GM21825 (cell line): Measurements from ENCODE around the gene DHX36.

Source experiments
- ATAC-seq: cut with Tn5 transposase; IDR thresholded peaks from one replicate; pipeline ENCODE4 v1.9.1; 2021; ENCODE audit warnings: mild to moderate bottlenecking, moderate library complexity; ENCODE audit not compliant: unreplicated experiment

Gene DHX36

DNA sequence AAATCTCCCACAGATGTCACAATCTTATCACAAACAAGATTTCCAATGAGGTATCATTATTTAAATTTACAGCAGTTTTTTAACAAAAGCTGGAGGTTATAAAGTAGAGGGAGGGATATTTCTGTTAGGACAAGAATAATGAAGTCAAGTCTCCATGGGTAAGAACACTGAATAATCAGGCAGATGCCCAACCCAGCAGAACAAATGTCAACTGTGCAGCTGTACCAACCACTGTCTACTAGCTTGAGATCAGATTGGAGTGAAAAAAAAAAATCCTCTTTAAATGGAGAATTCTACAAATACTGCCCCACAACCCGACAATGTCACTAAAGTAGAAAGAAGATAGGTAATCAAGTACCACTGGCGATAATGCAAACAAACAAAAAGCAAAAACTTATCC is 30.3 kb downstream of the DHX36 start:
- ATAC-seq = no peak

DNA sequence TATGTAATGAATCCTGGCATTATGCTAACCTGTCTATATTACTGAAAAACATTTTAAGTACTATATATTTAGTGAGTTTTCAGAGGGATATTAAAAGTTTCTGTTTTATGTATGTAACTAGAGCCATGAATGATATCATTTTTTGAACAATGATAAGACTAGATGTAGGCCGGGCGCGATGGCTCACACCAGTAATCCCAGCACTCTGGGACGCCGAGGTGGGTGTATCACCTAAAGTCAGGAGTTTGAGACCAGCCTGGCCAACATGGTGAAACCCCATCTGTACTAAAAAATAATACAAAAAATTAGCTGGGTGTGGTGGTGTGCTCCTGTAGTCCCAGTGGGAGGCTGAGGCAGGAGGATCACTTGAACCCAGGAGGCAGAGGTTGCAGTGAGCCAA is 34.1 kb downstream of the DHX36 start:
- ATAC-seq = no peak

DNA sequence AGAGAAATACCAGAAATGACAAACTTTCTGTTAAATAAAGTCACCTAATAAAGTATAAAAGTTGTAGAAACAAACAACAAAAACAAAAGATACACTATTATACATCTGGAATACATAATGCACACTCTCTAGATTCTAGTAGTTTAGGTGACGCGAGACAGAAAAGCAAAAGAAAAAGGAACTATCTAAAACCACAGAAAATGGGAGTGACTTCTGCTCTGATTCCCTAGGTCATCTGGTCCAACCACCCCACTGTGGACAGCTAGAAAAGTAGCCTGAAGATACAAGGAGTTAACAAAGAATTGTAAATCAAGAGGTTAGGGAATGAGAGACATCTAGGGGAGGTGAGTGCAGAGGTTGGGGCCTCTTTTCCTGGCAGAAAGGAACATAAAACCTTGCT is 39.1 kb downstream of the DHX36 start:
- peak; percentile 54 for ATAC-seq

DNA sequence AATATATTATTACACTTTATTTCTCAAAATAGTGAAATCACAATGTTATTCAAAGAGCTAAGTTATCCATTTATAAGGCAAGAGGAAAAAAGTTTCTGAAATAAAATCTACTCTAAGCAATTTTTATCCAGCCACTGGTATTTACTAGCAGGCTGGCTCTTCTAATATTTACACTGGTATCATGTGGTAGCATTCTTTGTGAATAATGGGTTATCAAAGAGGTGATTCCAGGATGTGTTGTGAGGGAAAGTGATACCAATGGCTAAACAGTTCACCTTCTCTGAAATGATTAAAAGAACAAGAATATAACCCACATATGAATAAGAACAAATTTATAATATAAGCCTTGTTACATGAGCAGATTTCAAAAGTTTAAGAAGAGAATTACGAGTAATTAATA is 44.1 kb downstream of the DHX36 start:
- ATAC-seq = no peak

DNA sequence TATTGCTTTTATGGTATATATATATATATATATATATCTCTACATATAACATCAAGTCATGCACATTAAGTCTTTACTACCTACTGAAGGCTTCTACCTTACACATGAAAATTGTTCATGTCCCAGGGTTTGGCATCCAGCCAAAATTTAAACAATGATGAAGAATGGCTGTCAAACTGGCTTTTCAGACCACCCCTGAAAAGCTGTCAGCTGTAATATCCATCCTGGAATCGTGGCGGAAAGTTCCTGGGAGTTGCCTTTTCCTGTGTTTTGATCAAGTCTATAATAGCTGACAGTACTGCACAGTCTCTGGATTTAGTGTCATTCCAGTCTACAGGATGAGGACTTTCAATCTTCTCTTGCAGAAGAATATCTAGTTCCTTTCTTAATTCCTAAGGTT is 48.3 kb downstream of the DHX36 start:
- no peak for ATAC-seq

DNA sequence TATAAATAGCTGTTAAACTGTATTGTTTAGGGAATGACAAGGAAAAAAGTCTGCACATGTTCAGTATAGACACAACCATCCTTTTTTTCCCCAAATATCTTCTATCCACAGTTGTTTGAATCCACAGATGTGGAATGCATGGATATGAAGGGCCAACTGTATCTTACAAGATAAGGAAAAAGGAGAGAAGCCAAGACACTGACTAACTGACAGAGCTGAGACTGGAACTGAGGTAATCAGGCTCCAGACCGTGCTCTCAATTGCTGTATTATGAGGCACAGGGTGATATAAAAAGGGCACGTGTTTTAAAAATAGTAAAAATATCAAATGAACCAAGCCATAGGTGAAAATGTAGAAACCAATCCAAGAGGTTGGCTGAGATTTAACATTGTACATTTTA is 49.0 kb downstream of the DHX36 start:
- ATAC-seq = no peak

DNA sequence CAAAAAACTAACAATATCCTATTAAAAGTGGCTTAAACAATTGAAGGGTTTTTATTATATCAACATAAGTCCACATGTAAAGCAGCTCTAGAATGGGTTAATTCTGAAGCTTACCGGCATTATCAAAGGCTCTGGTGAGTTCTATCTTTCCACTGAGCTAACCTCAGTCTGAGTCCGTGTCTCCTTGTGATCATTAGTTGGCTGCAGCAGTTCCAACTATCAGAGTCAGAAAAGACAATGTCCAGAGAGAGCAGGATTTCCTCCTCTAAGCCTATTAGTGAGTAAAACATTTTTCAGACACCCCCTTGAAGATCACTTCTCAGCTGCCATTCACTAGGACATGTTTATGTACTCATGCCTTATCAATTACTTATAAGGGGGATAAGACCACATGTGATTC is 49.9 kb downstream of the DHX36 start:
- no peak for ATAC-seq

DNA sequence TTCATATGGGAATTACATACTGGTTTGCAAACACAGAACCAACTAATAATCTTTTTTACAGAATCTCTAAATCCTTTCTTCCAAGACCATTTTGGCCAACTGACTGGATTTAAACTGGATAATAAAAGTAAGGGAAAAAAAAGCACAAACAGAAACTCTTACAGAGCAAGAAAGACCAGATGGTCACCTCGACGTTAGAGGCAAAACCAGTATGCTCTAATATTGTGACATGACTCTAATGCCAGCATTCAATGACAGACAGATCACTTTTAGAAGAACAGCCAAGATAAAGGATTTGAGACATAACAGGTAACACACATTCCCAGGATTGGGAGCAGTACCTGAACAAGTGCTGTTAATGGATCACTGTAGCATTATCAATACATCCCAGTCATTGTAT is 50.9 kb downstream of the DHX36 start:
- ATAC-seq = no peak

DNA sequence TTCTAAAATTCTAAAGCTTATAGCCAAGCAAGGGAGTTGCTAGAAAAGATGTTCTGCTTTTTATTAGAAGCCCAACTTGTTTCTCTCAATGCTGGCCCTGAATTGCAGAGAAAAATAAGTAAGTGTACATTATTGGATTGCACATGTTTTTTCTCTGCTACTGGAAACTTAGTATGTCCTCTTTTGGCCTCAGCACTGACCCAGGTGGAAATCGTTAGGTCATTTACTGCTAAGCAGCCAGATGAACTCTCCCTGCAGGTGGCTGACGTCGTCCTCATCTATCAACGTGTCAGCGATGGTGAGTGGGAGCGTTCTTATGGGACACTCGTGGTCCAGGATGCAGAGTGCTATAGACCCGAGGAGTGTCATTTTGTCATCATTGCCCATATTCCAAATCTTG is 69.8 kb downstream of the DHX36 start:
- ATAC-seq = no peak

DNA sequence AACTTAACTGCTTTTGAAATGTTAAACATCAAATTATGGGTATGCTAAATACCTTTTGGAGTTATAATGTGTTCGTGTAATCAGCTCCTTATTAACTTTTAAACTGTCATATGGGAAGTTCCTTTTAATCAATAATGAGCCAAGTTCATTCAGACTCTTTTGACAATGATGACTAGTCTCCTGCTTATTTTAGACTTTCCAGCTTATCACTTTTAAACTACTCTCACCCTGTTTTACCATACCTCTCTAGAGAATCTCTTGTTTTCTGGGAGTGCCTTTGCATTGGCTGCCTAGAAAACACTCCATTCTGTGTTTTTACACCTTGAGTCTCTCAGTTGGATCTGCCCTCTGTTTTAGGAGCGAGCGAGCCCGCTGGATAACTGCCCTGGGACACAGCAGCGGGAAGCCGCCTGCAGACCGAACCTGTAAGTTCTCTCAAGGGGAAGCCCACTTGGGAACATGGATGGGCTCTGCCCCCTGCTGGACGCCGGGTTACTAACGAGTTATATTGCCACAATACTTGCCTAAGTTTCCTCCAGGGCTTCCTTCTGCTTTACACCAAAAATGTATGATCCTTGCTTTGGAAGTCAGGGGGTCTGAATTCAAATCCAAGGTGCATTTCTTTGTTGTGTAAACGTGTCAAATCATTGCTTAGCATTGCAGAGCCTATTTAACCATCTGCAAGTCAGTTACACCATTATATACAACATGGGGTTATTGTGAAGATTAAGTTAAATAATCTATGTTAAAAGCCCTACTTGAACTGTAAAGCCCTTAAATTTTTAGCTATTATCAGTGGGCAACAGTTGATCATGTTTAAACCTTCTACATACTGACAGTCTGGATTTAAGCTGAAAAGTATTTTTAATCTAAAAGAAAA is 71.3 kb downstream of the DHX36 start:
- peak; percentile 94 for ATAC-seq

DNA sequence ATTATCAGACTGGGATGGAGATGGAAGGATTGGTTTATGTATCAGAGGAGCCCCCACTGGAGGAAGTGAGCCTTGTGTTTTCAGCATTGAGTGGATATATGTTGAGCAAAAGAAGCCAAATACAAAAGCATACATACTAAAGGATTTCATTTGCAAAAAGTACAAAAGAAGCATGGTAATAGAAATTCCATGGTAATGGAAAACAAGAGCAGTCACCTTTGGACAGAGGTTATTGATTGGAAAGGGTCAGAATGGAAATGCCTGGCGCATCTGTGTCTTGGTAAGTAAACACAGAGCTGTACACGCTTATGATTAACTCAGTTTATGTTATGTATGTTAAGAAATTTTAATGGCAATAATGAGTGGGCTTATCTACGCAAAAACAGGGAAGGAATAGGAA is 72.7 kb downstream of the DHX36 start:
- no peak for ATAC-seq

DNA sequence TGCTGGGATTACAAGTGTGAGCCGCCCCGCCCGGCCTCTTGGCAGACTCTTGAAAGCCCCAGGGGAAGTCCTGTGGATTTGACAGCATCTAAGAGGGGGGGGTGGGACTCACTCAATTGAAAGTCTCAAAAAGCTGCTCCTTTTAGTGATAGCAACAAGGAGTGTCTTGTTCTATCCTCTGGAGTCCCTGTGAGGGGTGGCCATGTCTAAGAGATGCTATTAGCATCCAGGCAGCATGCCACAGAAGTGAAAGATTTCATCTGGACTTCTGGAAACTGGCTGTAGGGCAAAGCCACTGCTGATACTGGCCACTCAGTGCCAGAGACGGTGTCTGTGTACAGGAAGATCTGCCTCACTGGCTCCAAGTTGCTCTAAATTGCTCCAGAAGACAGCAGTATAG is 74.0 kb downstream of the DHX36 start:
- no peak for ATAC-seq

DNA sequence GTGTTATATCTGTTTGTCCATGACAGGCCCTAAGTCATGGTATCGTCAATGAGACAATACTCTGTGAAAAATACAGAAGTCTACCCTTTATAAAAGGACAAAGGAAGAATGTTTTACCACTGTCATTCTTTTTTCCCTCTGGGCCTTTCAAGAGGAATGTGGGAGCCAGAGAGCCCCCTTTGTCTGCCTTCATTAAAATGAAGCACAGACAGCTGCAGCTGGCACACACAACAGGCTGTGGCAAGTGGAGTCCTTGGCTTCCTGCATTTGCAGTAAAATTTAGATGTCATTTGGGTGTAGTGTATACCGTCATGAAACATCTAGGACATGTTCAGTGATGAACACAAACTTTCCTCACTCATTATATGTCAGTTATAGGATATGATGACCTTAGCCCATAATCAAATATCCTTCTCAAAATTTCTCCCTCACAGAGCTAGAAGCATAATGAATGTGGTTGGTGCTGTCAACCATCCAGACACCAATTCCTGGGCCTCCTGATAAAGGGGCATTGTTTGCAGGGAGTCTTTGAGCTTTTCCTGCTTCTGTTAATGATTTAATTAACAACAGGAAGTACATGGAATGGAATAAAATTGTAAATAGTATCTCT is 76.4 kb downstream of the DHX36 start:
- no peak for ATAC-seq

DNA sequence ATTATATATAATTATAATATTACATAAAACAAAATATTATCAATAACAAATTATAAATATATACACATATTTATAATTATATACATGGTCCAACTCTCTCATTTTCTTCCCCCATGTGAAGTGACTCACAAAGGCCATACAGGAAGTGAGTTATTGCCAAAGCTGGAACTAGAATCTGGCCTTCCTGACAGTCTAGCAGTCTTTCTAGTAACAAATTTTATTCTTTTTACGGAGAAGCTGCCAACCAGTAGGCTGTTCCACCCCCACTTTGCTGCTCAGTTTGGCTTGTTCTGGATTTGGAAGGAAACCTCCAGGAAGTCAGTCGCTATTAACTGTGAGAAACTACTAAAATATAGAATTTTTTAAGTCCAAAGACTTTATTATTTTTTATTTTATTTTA is 79.6 kb downstream of the DHX36 start:
- no peak for ATAC-seq

DNA sequence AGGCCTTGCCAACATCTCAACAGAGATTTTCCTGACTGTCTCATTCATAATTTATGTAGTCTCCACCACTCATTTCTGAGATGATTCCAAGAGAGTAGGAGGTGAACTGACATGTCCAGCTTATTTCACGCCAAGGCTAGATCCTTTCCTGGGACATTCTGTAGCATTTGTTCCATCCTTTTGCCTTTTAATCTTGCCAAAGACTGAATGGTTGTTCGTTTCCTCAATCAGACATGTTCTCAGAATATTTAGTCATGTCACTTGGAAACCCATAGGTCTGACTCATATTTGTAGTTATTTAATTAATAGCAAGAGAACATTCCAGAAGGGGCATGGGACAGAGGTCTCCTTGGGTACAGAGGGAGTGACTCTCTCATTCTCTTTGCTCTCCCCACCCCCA is 80.9 kb downstream of the DHX36 start:
- ATAC-seq = no peak

DNA sequence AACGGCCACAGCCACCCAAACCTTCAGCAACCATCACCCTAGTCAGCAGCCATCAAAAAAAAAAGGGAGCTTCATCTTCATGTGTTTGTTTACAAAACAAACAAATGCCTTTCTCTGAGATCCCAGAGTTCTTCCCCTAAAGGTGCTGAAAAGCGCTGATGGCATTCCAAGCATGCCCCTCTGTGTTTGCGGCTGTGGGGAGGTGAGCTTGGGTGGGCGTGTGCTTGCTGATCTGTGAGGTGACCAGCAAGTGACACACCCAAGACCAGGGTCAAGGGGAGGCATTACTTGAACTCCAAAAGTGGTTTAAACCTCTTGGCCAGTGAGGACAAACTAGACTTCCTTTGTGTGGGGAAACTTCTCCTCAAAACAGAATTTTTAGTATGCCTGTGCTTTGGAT is 81.5 kb downstream of the DHX36 start:
- ATAC-seq = no peak

DNA sequence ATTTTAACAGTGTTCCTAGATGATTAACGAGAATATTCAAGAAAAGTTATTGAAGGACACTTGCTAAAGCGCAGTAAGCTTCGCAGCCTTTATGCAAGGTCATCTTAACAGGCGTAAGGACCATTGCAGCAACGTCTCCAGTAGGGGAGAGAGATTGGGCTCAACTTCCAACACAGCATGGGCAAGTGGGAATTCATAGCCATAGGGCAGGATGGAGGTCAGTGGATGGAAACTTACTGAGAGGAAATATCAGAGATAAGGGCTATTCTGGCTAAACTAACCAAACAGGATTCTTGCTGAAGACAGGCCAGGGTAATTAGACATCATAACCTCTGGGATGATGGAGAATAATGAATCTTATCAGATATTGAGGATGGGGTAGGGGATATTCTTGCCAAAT is 82.8 kb downstream of the DHX36 start:
- no peak for ATAC-seq

DNA sequence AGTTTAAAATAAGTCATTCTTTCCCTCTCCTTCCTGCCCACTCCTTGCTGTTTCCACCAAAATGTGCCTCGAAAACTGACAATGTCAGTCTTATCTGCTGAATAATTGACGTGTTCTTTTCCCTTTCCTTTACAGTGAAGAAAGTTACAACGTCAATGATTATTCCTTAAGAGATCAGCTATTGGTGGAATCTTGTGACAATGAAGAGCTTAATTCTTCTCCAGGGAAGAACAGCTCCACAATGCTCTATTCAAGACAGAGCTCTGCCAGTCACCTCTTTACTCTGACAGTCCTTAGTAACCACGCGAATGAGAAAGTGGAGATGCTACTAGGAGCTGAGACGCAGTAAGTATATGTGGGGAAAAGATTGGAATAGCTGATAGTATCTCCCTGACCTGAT is 84.1 kb downstream of the DHX36 start:
- ATAC-seq = no peak

DNA sequence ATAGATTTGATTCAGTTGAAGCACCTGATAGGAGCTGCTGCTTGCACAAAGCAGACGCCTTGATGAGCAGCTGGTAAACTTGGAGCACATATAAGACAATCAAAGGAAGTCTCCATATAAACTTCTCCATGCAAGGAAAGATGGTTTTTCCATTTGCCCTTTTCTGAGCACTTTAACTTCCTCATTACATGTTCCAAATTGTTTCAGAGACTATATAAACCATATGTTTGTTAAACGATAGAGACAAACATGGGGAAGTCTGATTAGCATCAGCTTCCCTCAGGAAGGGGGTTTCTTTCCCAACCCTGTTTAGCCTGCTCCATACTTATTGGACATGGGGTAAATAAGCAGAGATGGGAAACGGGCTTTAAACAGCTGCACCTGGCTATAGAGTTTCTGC is 88.0 kb downstream of the DHX36 start:
- ATAC-seq = no peak

DNA sequence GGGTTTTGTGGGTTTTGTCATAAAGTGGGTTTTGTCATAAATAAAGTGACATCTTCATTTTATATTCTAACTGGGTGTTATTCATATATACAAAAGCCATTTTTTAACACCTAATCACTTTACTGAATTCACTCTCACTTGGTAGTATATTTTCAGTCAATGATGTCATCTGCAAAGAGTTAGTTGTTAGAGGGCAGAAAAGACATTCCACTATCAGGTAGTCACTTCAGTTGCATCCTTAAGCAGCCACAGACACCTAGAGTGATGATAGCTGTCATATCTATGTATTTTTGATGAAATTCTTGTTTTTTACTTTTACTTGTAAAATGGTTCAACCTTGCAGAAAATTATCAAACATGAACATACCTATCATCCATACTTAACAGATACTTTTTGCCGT is 89.0 kb downstream of the DHX36 start:
- no peak for ATAC-seq

DNA sequence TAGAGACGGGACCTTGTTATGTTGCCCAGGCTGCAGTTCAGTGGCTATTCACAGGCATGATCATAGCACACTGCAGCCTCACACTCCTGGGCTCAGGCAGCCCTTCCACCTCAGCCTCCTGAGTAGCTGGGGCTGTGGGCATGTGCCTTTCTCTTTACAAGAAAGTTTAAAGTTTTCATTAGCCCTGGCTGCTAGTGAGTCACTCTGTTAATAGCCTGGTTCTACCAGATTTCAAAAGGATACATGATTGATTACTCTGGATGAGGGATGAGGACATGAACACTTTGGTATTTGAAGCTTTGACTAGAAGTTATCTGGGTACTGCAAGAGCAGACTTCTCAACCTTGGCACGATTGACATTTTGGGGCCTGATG is 95.1 kb downstream of the DHX36 start:
- no peak for ATAC-seq

DNA sequence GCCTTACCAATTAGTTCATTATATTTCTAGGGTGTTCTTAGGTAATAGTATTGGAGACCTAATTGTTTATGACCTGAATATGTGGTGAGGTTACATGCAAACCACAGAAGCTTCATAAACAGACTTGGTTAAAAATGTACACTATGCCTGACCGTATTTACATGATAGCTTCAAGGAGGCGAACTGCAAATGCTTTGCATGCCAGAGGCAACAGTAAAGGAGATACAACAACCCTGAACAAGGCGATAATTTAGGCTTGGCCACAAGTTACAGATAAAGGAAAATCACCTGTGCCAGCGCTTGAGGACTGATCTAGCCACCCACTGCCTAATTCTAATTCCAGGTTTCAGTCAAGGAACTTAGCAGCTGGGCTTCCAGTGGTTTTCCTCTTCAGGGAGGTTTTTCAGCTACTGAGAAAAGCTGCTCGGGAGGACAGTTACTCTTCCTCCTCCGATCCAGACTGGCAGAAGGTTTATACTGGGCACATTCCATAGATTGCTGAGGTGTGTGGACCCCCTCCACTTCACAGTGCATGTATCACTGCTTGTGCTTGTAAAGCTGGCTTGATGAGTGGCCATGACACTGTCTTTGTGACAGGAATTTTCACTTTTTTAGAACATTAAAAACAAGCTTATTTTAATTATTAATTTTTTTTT is 95.6 kb downstream of the DHX36 start:
- no peak for ATAC-seq
